ENCODE results near the gene PTPN18.

Gene PTPN18

DNA sequence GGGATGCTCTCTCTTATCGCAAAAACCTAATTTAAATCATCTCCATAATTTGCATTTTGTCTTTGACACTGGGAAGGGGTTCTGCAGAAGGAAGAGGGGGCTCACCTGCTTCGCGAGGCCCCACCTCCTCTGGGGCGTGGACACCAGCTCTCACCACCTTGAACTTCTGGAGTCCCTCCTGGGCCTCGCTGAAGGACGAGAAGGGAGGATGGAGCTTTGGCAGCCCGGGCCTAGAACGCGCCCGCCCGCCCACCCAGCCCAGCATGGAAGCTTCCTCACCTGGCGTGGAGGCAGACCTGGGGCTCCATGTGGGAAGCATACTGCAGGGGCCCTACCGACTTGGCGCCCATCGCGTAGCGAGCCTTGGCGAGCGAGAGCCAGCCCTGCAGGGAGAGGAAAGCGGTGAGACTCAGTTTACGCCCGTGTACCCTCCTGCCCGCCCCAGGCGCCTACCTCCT lies 14.3 kb upstream of the PTPN18 start:
- no peak for DNase-seq

DNA sequence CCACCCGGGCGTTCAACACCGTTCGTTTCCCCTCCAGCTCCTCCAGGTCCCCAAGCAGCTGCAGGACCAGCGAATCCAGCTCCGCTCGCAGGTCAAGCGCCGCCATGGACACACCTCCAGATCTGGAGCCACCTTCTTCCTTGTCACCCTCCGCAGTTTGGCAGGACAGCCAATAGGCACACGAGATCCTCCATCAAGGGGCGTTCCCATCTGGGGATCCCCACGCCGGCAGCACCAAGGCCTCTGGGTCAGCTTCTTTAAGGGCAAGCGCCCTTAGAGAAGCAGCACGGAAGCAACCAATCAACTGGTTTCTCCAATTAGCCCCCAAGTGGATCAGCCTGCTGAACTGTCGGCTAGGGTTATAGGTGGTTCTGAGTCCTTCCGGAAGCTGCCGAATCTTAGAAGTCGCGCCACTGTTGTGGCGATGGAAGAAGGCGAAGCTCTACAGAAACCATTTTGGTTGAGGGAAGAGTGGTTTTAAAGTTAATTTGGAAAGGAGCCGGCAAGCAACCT lies 13.8 kb upstream of the PTPN18 start:
- peak; percentile 91 for DNase-seq

DNA sequence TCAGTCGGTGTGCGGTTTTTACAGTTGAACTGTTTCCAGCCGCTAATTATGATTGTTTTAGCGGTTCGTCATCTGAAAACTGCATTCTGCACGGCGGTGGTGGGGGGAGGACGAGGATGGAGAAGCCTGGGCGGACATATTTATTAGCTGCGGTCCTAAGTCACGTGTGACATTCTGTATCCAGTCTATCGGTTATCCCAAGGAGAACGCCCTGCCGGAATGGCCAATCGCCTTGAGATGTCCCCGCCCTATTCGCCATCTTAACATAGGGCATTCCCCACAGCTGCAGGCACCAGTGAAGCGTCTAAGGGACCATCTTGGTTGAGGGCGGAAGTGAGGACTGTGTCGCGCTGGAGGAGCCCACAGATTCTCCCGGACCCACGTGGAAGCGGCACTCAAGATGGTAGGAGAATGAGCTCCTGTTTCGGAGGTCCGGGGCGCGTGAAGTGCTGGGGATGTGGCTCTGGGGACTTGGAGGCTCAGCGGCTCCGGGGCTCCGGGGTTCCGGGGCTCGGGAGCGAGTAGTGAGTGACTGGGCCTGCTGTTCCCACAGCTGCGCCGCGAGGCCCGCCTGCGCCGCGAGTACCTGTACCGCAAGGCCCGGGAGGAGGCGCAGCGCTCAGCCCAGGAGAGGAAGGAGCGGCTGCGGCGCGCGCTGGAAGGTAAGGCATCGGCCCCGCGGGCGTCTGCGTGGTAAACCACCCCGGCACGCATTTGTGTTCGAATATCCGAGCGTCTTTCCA lies 13.2 kb upstream of the PTPN18 start, which contains the start of gene IMP4:
TSS of gene IMP4 (plus strand) at position 365 of the 743 bp plus-strand sequence. CDS start at position 401, 36 bp downstream.
- peak; percentile 98 to 99 for DNase-seq

DNA sequence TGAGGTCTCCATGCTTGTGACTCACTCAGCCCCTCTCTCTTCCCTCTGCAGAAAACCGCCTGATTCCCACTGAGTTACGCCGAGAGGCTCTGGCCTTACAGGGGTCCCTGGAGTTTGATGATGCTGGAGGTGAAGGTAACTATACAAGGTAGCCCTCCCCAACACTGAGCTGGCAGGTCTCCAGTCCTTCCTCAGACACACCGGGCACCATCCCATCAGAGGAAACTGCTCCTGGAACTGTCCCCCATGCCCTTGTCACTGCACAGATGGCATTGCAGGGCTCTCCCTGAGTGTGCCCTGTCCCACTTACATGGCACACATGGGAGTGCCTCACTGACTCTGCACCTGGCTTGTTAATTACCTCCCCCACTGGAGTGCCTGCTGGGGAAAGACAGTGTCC lies 11.3 kb upstream of the PTPN18 start:
- DNase-seq = no peak

DNA sequence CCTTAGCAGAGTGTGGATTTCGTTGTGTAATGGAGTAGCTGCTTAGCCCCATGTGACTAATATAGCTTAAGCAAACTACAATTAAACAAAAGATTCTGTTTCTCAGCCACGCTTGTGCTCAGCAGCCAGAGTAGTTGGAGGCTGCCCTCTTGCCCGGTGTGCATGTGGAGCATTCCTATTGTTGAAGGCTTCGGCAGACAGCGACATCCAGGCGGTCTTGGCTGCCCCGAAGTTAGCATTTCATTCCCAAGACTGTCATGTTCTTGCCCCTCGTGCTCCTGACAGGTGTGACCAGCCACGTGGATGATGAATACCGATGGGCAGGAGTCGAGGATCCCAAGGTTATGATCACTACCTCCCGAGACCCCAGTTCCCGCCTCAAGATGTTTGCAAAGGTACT lies 10.8 kb upstream of the PTPN18 start:
- DNase-seq = no peak

- no peak for DNase-seq
Measured at GRCh38 chr2:130345611-130346010, 10.2 kb upstream of the PTPN18 start.

DNA sequence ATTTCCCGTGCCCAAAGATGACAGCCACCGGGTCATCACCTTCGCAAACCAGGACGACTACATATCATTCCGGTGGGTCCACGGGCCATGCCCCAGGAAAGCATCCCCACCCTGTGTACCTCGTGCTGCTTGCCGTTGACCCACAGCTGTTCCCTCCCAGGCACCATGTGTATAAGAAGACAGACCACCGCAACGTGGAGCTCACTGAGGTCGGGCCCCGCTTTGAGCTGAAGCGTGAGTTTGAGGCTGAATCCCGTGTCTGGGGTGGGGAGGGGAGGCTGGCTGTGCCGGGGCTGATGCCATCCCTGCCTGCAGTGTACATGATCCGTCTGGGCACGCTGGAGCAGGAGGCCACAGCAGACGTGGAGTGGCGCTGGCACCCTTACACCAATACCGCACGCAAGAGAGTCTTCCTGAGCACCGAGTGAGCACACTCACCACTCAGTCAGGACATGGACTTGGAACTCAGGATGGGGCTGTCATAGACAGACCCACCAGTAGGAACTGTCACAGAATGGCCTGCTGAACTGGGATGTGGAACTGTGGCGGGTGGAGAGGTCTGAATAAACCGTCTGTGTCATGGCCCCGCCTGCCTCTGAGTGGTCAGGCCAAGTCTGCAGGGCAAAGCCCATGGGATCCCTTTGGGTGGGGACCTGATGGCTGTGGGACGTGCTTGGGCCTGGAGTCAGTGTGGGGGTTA lies 9.7 kb upstream of the PTPN18 start:
- no peak for DNase-seq

DNA sequence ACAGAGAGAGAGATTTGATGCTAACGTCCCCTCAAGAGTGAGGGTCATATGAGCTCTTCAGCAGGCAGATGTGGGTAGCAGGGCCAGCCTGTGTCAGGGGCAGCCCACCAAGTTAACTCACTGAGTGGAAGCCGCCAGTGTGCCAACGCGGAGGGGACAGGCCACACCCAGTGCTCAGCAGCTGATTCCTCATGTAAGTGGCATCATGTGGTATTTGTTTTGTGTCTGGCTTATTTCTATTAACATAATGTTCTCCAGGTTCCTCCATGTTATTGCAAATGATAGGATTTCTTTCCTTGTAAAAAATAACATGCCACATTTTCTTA lies 9.2 kb upstream of the PTPN18 start:
- DNase-seq = no peak

DNA sequence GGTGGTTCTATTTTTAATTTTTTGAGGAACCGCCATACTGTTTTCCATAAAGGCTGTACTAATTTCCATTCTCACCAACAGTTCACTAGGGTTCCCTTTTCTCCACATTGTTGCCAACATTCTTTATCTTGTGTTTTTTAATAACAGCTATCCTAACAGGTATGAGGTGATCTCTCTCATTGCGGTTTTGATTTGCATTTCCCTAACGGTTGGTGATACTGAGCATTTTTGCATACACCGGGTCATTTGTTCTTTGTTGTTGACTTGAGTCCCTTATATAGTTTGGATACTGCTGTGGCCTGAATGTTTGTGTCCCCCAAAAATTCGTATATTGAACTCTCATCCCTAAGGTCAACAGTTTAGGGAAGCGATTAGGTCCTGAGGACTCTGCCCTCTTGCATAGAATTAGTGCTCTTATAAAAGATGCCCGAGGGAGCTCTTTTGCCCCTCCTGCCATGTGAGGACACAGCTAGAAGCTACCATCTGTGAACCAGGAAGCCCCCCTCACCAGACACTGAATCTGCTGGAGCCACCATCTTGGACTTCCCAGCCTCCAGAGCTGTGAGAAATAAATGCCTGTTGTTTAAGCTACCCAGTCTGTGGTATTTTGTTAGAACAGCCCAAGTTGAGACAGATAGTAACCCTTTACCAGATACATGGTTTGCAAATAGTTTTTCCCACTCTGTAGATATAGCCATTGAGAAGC lies 8.5 kb upstream of the PTPN18 start:
- DNase-seq = no peak

GRCh38 chr2:130349174-130349573 lies 6.7 kb upstream of the PTPN18 start:
- no peak for DNase-seq

- DNase-seq = no peak
Measured at GRCh38 chr2:130351711-130352110, 4.1 kb upstream of the PTPN18 start.

GRCh38 chr2:130352237-130352636 lies 3.6 kb upstream of the PTPN18 start:
- no peak for DNase-seq

DNA sequence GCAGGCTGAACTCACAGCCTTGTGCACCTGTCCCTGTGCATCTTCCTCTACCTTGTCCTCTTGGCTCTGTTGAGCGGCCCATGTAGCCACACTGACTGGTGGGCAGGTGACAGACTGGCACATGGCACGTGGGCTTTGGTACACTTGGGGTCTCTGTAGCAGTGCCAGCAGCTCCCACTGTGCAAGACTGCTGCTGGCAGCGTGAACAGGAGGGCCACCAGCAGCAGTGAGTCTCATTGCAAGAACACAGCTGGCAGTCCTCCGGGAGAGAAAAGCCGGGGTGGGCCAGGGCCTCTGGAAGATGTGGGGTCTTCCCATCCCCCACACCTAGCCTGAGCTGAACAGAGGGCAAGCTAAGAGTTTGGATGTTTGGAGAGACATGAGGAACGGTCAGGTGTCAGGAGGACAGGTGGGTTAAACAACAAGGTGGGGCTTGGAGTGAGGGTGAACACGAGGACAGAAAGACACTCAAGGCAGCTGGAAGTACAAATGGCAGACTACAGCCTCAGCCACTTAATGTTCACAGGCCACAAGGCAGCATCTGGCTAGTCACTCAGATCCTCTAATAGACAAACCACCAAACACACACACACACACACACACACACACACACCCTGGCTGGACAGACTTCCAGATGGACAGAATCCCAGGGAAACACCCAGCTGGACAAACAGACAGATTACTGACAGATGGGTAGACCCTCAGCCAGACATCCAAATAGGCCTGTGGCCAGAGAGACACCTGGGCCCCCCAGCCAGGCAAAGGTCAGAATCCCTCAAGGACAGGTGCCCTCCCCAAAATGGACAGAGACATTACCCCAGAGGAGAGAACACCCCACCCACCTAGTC lies 2.3 kb upstream of the PTPN18 start:
- no peak for DNase-seq

- no peak for DNase-seq
Measured at GRCh38 chr2:130354139-130354428, 1.8 kb upstream of the PTPN18 start.

- no peak for DNase-seq
Measured at GRCh38 chr2:130355172-130355577, 681 bp upstream of the PTPN18 start.

GRCh38 chr2:130357864-130358263 lies 2.0 kb downstream of the PTPN18 start:
- DNase-seq = no peak

DNA sequence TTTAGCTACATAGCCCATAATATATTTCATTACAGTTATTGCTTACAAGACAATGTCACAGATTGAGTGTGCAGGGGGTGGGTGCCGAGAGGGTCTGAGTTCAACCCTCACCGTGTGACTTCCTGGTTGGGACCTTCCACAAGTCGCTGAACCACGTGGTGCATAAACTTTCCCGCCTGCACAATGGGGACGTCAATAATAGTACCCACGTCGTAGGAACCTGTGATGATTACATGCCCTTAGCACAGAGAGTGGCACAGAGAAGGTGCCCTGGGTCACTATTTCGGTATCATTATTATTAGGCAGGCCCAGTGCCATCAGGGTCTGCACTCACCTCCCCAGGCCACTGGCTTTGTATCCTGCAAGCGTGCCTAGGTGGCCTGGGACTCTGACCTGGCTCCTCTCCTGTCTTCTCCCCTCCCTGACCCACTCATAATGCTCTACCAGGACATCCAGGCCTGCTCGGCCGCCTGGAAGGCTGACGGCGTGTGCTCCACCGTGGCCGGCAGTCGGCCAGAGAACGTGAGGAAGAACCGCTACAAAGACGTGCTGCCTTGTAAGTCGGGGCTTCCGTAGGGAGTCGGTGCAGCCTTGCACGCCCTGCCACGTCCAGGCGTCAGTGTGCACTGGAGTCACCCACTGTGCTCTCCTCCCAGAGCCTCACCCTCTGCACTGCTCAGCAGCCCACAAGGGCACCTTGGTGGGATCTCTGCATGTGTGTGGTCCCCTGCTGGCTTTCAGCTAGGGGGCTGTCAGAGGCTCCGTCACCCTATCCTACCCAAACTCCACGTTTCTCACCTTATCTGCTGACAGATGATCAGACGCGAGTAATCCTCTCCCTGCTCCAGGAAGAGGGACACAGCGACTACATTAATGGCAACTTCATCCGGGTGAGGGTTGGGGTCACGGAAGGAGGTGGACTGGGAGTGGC lies 2.8 kb downstream of the PTPN18 start:
- DNase-seq = no peak

DNA sequence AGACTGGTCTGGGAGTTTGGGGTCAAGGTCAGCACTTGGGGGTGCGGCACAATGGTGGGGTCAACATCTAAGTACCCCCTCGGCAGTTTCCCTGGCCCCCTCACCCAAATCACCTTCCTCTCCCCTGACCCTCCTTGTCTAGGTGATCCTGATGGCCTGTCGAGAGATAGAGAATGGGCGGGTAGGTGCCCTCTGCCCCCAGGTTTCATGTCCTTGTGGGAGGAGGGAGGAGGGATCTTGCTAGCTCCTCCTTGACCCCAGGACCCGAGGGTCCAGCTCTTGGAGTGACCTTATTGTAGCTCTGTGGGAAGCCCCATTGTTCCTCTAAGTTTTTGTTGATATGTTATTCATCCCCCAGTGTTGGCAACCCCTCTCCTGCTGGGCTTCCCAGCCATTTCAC lies 3.6 kb downstream of the PTPN18 start:
- no peak for DNase-seq

DNA sequence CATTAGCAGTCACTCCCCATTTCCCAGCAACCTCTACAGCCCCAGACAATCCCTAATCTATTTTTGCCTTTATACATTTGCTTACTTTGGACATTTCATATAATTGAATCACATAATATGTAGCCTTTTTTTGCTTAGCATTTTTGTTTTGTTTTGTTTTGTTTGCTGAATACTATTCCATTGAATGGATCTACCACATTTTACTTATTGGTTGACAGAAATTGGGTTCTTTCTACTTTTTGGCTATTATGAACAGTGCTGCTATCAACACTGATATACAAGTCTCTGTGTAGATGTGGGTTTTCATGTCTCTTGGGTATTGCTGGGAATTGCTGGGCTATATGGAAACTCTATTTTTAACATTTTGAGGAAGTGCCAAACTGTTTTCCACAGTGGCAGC lies 7.6 kb downstream of the PTPN18 start:
- DNase-seq = no peak

DNA sequence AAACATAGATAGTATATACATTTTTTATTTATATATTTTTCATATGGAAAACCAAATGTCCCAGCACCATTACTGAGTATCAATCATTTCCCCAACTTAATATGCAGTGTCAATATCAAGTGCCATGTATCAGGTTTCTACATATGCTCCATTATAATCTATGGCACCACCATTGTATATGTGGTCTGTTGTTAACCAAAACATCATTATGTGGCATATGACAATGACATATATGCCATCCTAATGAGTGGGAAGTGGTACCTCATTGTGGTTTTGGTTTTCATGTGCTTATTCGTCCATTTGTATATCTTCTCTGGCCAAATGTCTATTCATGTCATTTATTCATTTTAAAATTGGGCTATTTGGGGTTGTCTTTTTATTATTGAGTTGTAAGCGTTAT lies 9.2 kb downstream of the PTPN18 start:
- no peak for DNase-seq

GRCh38 chr2:130365963-130366362 lies 10.1 kb downstream of the PTPN18 start:
- no peak for DNase-seq

DNA sequence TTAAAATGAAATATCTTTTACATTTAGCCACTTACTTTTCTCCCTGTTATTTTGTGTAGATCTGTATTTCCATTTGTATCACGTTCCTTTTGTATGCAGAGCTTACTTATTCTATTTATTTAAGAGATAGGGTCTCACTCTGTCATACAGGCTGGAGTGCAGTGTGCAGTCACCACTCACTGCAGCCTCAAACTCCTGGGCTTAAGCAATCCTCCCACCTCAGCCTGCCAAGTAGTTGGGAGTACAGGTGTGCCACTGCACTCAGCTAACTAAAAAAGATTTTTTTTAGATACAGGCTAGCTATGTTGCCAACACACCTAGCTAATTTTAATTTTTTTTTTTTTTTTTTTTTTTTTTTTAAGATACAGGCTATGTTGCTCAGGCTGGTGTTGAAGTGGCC lies 10.9 kb downstream of the PTPN18 start:
- no peak for DNase-seq

Data from CD4-positive, alpha-beta T cell treated with Interleukin-4 for 1 hour (primary cell).